ENCODE data around the gene PDK2. TPM values are rescaled to one million over a fixed set of nuclear protein-coding genes. Genes with fewer than 3 reads are reported as not detected.

Gene PDK2
- total RNA-seq, 2 experiments from 2014 or later, result 29.4 to 31.3 TPM

- peaks cover 41% of the 10 kb centered on the region for H3K4me1 Mint-ChIP-seq
- ChIA-PET CTCF (interaction anchor here (0.8 to 2.8 kb wide), 21 partner anchors 10 to 185 kb away, joined by 3 to 43 read pairs (median 5); partner anchors contain the start of genes PPP1R9B and XYLT2), POLR2A (no interaction called here)
- peak; percentile 95 for DNase-seq
- H3K36me3 Mint-ChIP-seq (ENCODE audit: low read depth), result peaks cover 7% of the 10 kb centered on the region
- peak overlapping the region; percentile 89 for H3K27ac Mint-ChIP-seq
- peaks cover 4% of the 10 kb centered on the region for H3K27me3 Mint-ChIP-seq
- H3K4me3 Mint-ChIP-seq, result peak overlapping the region; percentile 64
- peaks cover 4% of the 10 kb centered on the region for H3K9me3 Mint-ChIP-seq
Observed at GRCh38 chr17:50161023-50161910, 66.1 kb downstream of the PDK2 start.

Other genes with a start within 250 kb of the PDK2 start
- not detected for gene TAC4, start 247.3 kb upstream of the PDK2 start, total RNA-seq
- gene DLX4, start 126.2 kb upstream of the PDK2 start, total RNA-seq, result under 1 TPM; 0.17 to 0.35 TPM
- gene DLX3, start 100.1 kb upstream of the PDK2 start, total RNA-seq, result not detected
- gene ITGA3, start 39.2 kb upstream of the PDK2 start, total RNA-seq, result 1 to 10 TPM; 5.8 to 7.9 TPM
- gene SAMD14, start 34.8 kb downstream of the PDK2 start, total RNA-seq, result under 1 TPM; 0.07 to 0.23 TPM
- 100 to 1,000 TPM; 110 to 117 TPM for gene PPP1R9B, start 55.3 kb downstream of the PDK2 start, total RNA-seq
- not detected for gene SGCA, start 70.7 kb downstream of the PDK2 start, total RNA-seq
- gene COL1A1, start 106.3 kb downstream of the PDK2 start, total RNA-seq, result under 1 TPM; 0.31 to 0.55 TPM
- gene TMEM92, start 179.1 kb downstream of the PDK2 start, total RNA-seq, result not detected